Cortex of kidney (tissue), 1 donor: ENCODE data around the gene RNF44.
A peak's percentile ranks its signal among the peaks of the same experiment; 100 is the strongest.

Experiments
- DNase-seq: peaks from one replicate; lab custom pipeline; 2025; lab: John Stamatoyannopoulos, UW

Gene RNF44

GRCh38 chr5:176536902-176537553 is at the start of gene RNF44:
RNF44 (minus strand) TSS chr5:176537402; CDS start chr5:176532472, 4,930 bp downstream.
- DNase-seq: peak; percentile 59

- DNase-seq: no peak
These were observed 45.9 kb upstream of the RNF44 start for GRCh38 chr5:176583076-176583475.

- no peak for DNase-seq
These were observed 44.2 kb upstream of the RNF44 start for GRCh38 chr5:176581361-176581760.

GRCh38 chr5:176579323-176579722 is 42.1 kb upstream of the RNF44 start:
- no peak for DNase-seq

GRCh38 chr5:176578391-176578808 is 41.2 kb upstream of the RNF44 start:
- DNase-seq: no peak

- DNase-seq: no peak
These were observed 40.3 kb upstream of the RNF44 start for GRCh38 chr5:176577312-176578176.

- no peak for DNase-seq
These were observed 38.6 kb upstream of the RNF44 start for GRCh38 chr5:176575488-176576422.

- DNase-seq: no peak
These were observed 37.9 kb upstream of the RNF44 start for GRCh38 chr5:176575066-176575465.

- no peak for DNase-seq
These were observed 37.0 kb upstream of the RNF44 start for GRCh38 chr5:176574297-176574591.

- DNase-seq: no peak
These were observed 36.5 kb upstream of the RNF44 start for GRCh38 chr5:176573564-176574296.

GRCh38 chr5:176570044-176570443 is 32.8 kb upstream of the RNF44 start:
- DNase-seq: no peak

GRCh38 chr5:176568657-176569056 is 31.5 kb upstream of the RNF44 start:
- DNase-seq: no peak

GRCh38 chr5:176565760-176566288 is 28.6 kb upstream of the RNF44 start:
- no peak for DNase-seq

GRCh38 chr5:176564002-176564401 is 26.8 kb upstream of the RNF44 start:
- DNase-seq: no peak

GRCh38 chr5:176562189-176562588 is 25.0 kb upstream of the RNF44 start:
- no peak for DNase-seq

- no peak for DNase-seq
These were observed 24.1 kb upstream of the RNF44 start for GRCh38 chr5:176561259-176561658.

- DNase-seq: no peak
These were observed 23.2 kb upstream of the RNF44 start for GRCh38 chr5:176560364-176560763.

GRCh38 chr5:176559683-176560082 is 22.5 kb upstream of the RNF44 start:
- DNase-seq: no peak

GRCh38 chr5:176557846-176558245 is 20.6 kb upstream of the RNF44 start:
- no peak for DNase-seq

GRCh38 chr5:176553260-176554085 is 16.3 kb upstream of the RNF44 start:
- no peak for DNase-seq
